GM12875 (cell line): ENCODE data around the gene GINS2.

ENCODE experiments used
- H3K4me3 ChIP-seq: one replicate; pipeline ENCODE4 v1.5.1; 2011; ENCODE audit warnings: low read depth, low read length, control low read depth
- TF ChIP-seq, protein P1 (sequence below): IDR thresholded peaks from 2 replicates; pipeline ENCODE4 v1.5.1; 2011; ENCODE audit warnings: low read depth, mild to moderate bottlenecking, control low read depth, inconsistent platforms, low read length, moderate library complexity, borderline replicate concordance; ENCODE audit not compliant: insufficient read depth

Gene GINS2

DNA sequence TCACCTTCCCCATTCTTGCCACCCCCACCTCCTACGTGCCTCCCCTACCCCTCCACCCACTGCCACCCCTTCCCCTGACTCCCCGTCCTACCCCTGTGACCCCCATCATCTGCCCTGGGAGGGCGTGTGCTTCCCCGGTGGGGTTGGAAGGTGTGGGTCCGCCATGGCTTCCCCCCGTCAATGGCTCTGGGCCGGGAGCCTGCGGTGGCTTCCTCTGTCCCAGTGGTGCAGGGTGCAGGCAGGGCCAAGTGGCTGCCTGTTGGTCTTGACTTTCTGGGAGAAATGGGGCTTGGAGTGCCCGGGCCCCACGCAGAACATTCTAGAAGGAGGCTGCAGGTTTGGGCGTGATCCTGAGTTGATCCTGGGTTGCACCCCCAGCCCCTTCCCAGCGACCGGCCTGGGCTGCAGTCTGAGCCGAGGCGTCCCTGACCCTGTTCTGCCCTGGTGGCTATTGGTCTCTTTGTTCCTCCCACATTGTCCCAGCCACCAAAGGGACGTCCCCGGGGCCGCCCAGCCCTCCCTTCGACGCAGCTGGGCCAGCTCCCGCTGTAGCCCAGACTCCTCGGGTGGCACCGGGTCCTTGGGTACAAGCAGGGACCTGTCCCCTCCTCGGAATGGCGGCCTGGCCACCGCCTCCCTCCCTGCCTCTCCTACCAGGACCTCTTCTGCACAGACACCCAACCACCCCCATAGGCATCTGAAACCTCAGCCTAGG lies 49.9 kb downstream of the GINS2 start:
- TF ChIP-seq, protein P1, sequence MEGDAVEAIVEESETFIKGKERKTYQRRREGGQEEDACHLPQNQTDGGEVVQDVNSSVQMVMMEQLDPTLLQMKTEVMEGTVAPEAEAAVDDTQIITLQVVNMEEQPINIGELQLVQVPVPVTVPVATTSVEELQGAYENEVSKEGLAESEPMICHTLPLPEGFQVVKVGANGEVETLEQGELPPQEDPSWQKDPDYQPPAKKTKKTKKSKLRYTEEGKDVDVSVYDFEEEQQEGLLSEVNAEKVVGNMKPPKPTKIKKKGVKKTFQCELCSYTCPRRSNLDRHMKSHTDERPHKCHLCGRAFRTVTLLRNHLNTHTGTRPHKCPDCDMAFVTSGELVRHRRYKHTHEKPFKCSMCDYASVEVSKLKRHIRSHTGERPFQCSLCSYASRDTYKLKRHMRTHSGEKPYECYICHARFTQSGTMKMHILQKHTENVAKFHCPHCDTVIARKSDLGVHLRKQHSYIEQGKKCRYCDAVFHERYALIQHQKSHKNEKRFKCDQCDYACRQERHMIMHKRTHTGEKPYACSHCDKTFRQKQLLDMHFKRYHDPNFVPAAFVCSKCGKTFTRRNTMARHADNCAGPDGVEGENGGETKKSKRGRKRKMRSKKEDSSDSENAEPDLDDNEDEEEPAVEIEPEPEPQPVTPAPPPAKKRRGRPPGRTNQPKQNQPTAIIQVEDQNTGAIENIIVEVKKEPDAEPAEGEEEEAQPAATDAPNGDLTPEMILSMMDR: no peak
- no peak overlapping the region for H3K4me3 ChIP-seq

GRCh38 chr16:85637808-85638647 lies 50.7 kb downstream of the GINS2 start:
- TF ChIP-seq, protein P1: no peak
- no peak overlapping the region for H3K4me3 ChIP-seq

DNA sequence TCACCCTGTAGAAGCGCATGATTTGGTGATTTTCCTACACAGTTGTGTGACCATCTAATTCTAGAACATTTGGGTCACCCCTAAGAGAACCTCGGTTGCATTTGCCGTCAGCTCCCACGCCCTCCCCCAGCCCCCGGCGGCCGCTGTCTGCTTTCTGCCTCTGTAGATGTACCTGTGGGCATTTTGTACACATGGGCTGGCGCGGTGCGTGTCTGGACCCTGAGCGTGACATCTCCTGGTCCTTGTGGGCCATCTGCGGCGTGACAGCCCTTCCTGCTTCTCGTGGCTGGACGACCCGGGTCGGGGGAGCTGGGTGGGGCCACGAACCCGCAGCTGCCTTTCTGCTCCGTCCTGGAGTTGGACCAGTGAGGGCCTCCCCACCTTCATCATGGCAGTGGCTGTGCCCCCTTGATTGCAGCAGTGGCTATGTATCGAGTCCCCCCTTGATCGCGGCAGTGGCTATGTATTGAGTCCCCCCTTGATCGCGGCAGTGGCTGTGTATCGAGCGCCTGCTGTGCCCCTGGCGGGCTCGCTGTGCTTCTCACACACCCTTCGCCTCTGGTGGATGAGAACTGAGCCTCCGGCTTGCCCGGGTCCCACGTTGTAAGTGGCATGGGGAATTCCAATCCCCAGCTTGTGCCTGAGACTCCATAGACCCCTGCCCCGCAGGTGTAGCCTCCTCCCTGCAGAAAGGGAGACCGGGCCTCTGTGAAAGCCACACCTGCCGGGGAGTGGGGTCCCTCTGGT lies 51.5 kb downstream of the GINS2 start:
- TF ChIP-seq, protein P1: no peak
- H3K4me3 ChIP-seq: no peak overlapping the region

GRCh38 chr16:85636234-85636812 lies 52.4 kb downstream of the GINS2 start:
- TF ChIP-seq, protein P1: no peak
- no peak overlapping the region for H3K4me3 ChIP-seq

DNA sequence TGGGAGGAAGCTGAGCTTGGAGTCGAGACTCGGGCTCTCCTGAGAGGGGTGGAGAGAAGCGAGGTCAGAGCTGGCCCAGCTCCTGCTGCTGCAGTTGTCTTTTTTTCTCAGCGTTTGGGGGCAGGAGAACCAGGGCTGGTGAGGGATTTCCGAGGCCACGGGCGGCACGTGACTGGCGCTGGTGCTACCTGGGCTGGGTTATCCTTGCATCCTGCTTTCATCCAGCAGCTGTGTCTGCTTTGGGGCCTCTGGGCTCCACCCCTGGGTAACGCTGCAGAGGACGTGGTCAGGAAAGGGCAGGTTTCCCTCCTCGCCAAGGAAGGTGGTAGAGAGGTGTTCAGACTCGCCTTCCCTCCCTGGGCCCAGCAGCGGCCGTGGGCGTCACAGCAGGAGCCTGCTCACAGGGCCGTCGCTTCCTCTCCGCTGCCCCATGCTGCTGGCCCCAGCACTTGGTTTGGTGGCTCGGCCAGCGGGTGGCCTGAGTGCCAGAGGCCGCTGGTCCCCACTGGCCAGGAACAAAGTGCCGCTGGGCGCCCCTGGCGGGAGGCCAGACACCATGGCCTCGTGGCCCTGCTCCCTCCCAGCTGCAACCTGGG lies 53.1 kb downstream of the GINS2 start:
- TF ChIP-seq, protein P1: no peak
- H3K4me3 ChIP-seq: no peak overlapping the region

- TF ChIP-seq, protein P1: 0 out of 2 replicates have a peak, but pooled peaks have one; percentile 3
- H3K4me3 ChIP-seq: no peak overlapping the region
Measured at GRCh38 chr16:85634747-85635544, 53.8 kb downstream of the GINS2 start.
